ENCODE data around the gene ASL. TPM values are rescaled to one million over a fixed set of nuclear protein-coding genes. Genes with fewer than 3 reads are reported as not detected.
A peak's percentile ranks its signal among the peaks of the same experiment; 100 is the strongest.
"Not testable (repeated sequence)": the region's sequence is repeated elsewhere in the genome, so short reads cannot be mapped to it uniquely, and the experiment has no call there.

Gene ASL
- total RNA-seq, 2 donors from 2014 or later, result 63.1 to 68.3 TPM

GRCh38 chr7:66088861-66089838 lies 13.5 kb downstream of the ASL start:
- Mint-ChIP-seq H3K4me3 (no peak overlapping the region), H3K27me3 (no peaks in the 10 kb centered on the region), H3K36me3 (no peaks in the 10 kb centered on the region), H3K4me1 (ENCODE audit: low read depth in 2 of 2) (no peaks in the 10 kb centered on the region), H3K27ac (no peak overlapping the region), H3K9me3 (no peaks in the 10 kb centered on the region)
- ATAC-seq (peak in 1 of 2 donors; percentile 41), DNase-seq (ENCODE audit: low spot score) (no peak)

DNA sequence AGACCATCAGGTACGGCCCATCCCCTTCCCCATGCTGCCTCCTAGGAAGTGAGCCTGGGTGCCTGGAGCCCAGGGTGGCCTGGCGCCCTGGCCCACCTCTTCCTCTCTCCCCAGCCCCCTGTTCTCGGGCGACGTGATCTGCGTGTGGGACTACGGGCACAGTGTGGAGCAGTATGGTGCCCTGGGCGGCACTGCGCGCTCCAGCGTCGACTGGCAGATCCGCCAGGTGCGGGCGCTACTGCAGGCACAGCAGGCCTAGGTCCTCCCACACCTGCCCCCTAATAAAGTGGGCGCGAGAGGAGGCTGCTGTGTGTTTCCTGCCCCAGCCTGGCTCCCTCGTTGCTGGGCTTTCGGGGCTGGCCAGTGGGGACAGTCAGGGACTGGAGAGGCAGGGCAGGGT lies 17.0 kb downstream of the ASL start:
- Mint-ChIP-seq H3K27me3 (no peaks in the 10 kb centered on the region), H3K9me3 (no peaks in the 10 kb centered on the region), H3K27ac (no peak overlapping the region), H3K4me1 (ENCODE audit: low read depth in 2 of 2) (no peaks in the 10 kb centered on the region), H3K4me3 (no peak overlapping the region), H3K36me3 (no peaks in the 10 kb centered on the region)
- peak in 1 of 2 donors; percentile 41 for ATAC-seq
- DNase-seq (ENCODE audit: low spot score), result no peak

- H3K36me3 Mint-ChIP-seq, result no peaks in the 10 kb centered on the region
- peak; percentile 11 to 36 for ATAC-seq
- no peak overlapping the region for H3K27ac Mint-ChIP-seq
- no peak for DNase-seq (ENCODE audit: low spot score)
- H3K4me1 Mint-ChIP-seq (ENCODE audit: low read depth in 2 of 2), result peaks cover 6 to 7% of the 10 kb centered on the region in 2 donors
- H3K27me3 Mint-ChIP-seq, result no peaks in the 10 kb centered on the region
- no peaks in the 10 kb centered on the region for H3K9me3 Mint-ChIP-seq
- H3K4me3 Mint-ChIP-seq, result no peak overlapping the region
These were observed 19.4 kb downstream of the ASL start for GRCh38 chr7:66095010-66095409.

- peak overlapping the region; percentile 51 to 83 for H3K27ac Mint-ChIP-seq
- no peaks in the 10 kb centered on the region for H3K36me3 Mint-ChIP-seq
- no peak overlapping the region for H3K4me3 Mint-ChIP-seq
- peaks cover 10 to 12% of the 10 kb centered on the region in 2 donors for H3K4me1 Mint-ChIP-seq (ENCODE audit: low read depth in 2 of 2)
- no peaks in the 10 kb centered on the region for H3K27me3 Mint-ChIP-seq
- H3K9me3 Mint-ChIP-seq, result no peaks in the 10 kb centered on the region
- DNase-seq (ENCODE audit: low spot score) (no peak), ATAC-seq (no peak)
These were observed 23.6 kb downstream of the ASL start for GRCh38 chr7:66099232-66099550.

DNA sequence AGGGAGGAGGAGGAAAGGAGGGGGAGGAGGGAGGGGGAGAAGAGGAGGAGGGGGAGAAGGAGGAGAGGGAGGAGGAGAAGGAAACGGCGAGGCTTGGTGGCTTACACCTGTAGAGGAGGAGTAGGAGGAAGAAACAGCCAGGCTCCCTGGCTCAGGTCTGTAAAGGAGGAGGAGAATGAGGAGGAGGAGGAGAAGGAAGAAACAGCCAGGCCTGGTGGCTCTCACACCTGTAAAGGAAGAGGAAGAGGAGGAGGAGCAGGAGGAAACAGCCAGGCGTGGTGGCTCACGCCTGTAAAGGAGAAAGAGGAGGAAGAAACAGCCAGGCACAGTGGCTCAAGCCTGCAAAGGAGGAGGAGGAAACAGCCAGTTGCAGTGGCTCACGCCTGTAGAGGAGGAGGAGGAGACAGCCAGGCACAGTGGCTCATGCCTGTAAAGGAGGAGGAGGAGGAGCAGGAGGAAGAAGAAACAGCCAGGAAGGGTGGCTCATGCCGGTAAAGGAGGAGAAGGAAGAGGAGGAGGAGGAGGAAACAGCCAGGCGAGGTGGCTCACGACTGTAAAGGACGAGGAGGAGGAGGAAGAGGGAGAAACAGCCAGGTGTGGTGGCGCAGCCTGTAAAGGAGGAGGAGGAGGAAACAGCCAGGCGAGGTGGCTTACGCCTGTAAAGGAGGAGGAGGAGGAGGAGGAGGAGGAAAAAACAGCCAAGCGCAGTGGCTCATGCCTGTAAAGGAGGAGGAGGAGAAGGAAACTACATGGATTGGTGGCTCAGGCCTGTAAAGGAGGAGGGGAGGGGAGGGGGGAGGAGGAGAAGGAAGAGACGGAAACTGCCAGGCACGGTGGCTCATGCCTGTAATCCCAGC lies 24.2 kb downstream of the ASL start:
- peak; percentile 73 to 77 for ATAC-seq
- Mint-ChIP-seq H3K27ac (peak overlapping the region; percentile 51 to 83), H3K4me3 (peak overlapping the region; percentile 85), H3K4me1 (ENCODE audit: low read depth in 2 of 2) (peaks cover 10 to 12% of the 10 kb centered on the region in 2 donors), H3K27me3 (no peaks in the 10 kb centered on the region), H3K36me3 (no peaks in the 10 kb centered on the region), H3K9me3 (no peaks in the 10 kb centered on the region)
- no peak for DNase-seq (ENCODE audit: low spot score)

GRCh38 chr7:66100408-66101050 lies 24.9 kb downstream of the ASL start:
- H3K27me3 Mint-ChIP-seq, result no peaks in the 10 kb centered on the region
- H3K9me3 Mint-ChIP-seq, result no peaks in the 10 kb centered on the region
- H3K4me1 Mint-ChIP-seq (ENCODE audit: low read depth in 2 of 2), result peaks cover 10 to 12% of the 10 kb centered on the region in 2 donors
- no peak for DNase-seq (ENCODE audit: low spot score)
- H3K36me3 Mint-ChIP-seq, result no peaks in the 10 kb centered on the region
- H3K27ac Mint-ChIP-seq, result peak overlapping the region; percentile 51 to 83
- H3K4me3 Mint-ChIP-seq, result peak overlapping the region; percentile 85
- ATAC-seq, result no peak

DNA sequence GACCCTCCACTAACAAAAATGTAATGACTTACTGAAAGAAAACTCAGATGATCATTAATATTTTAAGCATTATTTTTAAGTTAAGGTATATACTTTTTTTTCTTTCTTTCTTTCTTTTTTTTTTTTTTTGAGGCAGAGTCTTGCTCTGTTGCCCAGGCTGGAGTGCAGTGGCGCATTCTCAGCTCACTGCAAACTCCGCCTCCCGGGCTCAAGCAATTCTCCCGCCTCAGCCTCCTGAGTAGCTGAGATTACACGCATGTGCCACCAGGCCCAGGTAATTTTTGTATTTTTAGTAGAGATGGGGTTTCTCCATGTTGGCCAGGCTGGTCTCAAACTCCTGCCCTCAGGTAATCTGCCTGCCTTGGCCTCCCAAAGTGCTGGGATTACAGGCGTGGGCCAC lies 26.5 kb downstream of the ASL start:
- not testable (repeated sequence) for H3K36me3 Mint-ChIP-seq, H3K27me3 Mint-ChIP-seq

DNA sequence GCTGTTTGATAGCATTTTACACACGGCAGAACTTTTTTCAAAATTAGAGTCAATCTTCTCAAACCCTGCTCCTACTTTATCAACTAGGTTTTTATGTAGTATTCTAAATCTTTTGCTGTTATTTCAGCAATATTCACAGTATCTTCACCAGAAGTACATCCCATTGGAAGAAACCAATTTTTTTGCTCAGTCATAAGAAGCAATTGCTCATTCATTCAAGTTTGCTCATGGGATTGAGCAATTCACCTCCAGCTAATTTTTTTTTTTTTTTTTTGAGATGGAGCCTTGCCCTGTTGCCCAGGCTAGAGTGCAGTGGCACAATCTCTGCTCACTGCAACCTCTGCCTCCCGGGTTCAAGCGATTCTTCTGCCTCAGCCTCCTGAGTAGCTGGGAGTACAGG lies 28.4 kb downstream of the ASL start:
- not testable (repeated sequence) for H3K9me3 Mint-ChIP-seq; DNase-seq (ENCODE audit: low spot score); H3K27ac Mint-ChIP-seq; H3K36me3 Mint-ChIP-seq; H3K27me3 Mint-ChIP-seq; ATAC-seq; H3K4me3 Mint-ChIP-seq
- peaks cover 10 to 12% of the 10 kb centered on the region in 2 donors for H3K4me1 Mint-ChIP-seq (ENCODE audit: low read depth in 2 of 2)

More for the DNA sequence above, 26.5 kb downstream of the ASL start:
- peaks cover 10 to 12% of the 10 kb centered on the region in 2 donors for H3K4me1 Mint-ChIP-seq (ENCODE audit: low read depth in 2 of 2)
- not testable (repeated sequence) for H3K4me3 Mint-ChIP-seq; ATAC-seq; H3K9me3 Mint-ChIP-seq; DNase-seq (ENCODE audit: low spot score); H3K27ac Mint-ChIP-seq

- ATAC-seq, result no peak
- H3K9me3 Mint-ChIP-seq, result no peaks in the 10 kb centered on the region
- H3K27ac Mint-ChIP-seq, result no peak overlapping the region
- no peak for DNase-seq (ENCODE audit: low spot score)
- H3K4me3 Mint-ChIP-seq, result no peak overlapping the region
- H3K36me3 Mint-ChIP-seq, result no peaks in the 10 kb centered on the region
- H3K27me3 Mint-ChIP-seq, result no peaks in the 10 kb centered on the region
- H3K4me1 Mint-ChIP-seq (ENCODE audit: low read depth in 2 of 2), result peaks cover under 1 to 1% of the 10 kb centered on the region in 2 donors
These were observed 29.7 kb downstream of the ASL start for GRCh38 chr7:66105263-66105748.

DNA sequence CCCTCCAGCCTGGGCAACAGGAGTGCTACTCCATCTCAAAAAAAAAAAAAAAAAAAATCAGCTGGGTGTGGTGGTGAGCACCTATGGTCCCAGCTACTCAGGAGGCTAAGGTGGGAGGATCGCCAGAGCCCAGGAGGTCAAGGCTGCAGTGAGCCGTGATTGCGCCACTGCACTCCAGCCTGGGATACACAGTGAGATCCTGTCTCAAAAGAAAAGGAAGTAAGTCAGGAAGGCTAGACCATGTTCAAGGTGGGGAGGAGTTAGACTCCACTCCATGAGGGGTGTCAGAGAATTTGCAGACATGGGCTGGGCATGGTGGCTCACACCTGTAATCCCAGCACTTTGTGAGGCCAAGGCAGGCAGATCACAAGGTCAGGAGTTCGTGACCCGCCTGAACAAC lies 32.8 kb downstream of the ASL start:
- H3K4me3 Mint-ChIP-seq; H3K27me3 Mint-ChIP-seq; H3K36me3 Mint-ChIP-seq; ATAC-seq; DNase-seq (ENCODE audit: low spot score); H3K9me3 Mint-ChIP-seq; H3K4me1 Mint-ChIP-seq (ENCODE audit: low read depth in 2 of 2); H3K27ac Mint-ChIP-seq: not testable (repeated sequence)

GRCh38 chr7:66110856-66111255 lies 35.2 kb downstream of the ASL start:
- ATAC-seq (no peak), DNase-seq (ENCODE audit: low spot score) (no peak)
- no peaks in the 10 kb centered on the region for H3K27me3 Mint-ChIP-seq
- H3K4me1 Mint-ChIP-seq (ENCODE audit: low read depth in 2 of 2), result peaks cover 5% of the 10 kb centered on the region in 2 donors
- no peak overlapping the region for H3K27ac Mint-ChIP-seq
- H3K4me3 Mint-ChIP-seq, result no peak overlapping the region
- no peaks in the 10 kb centered on the region for H3K9me3 Mint-ChIP-seq
- no peaks in the 10 kb centered on the region for H3K36me3 Mint-ChIP-seq

- H3K27me3 Mint-ChIP-seq, result no peaks in the 10 kb centered on the region
- H3K4me3 Mint-ChIP-seq, result peak within 1 kb of the TSS; percentile 98
- H3K4me1 Mint-ChIP-seq (ENCODE audit: low read depth in 2 of 2), result peaks cover 34 to 39% of the 10 kb centered on the region in 2 donors
- H3K9me3 Mint-ChIP-seq, result no peaks in the 10 kb centered on the region
- peak; percentile 89 for DNase-seq (ENCODE audit: low spot score)
- peak within 1 kb of the TSS; percentile 96 to 99 for H3K27ac Mint-ChIP-seq
- H3K36me3 Mint-ChIP-seq, result peaks cover 11% of the 10 kb centered on the region
- peak; percentile 93 to 94 for ATAC-seq
These were observed 39.4 kb downstream of the ASL start, which contains the start of gene CRCP for GRCh38 chr7:66114743-66115649. Gene CRCP (plus strand): TSS chr7:66114847. CDS start chr7:66114963, 116 bp downstream.
